ENCODE results near the gene GJC1. TPM values are rescaled to one million over a fixed set of nuclear protein-coding genes. Genes with fewer than 3 reads are reported as not detected.

The GJC1 gene
- total and polyA plus RNA-seq, 11 donors: 14.2 to 60.8 (median 24.9) TPM

- DNase-seq: no peak
- H3K27ac ChIP-seq: peak overlapping the region in 1 of 12 donors; percentile 78
- H3K36me3 ChIP-seq: peaks cover 7 to 100% (median 96%) of the 10 kb centered on the region in 9 donors
- no peaks in the 10 kb centered on the region for H3K9me3 ChIP-seq
- whole genome bisulfite sequencing, 4 donors: 86 to 91% (median 88%) methylated on average over 12 of the region's 12 CpGs
- TF ChIP-seq CTCF (IDR thresholded peaks at IDR 0.05) (no peak), POLR2A (IDR thresholded peaks at IDR 0.05) (no peak)
- no peak overlapping the region for H3K4me3 ChIP-seq
- no peaks in the 10 kb centered on the region for H3K27me3 ChIP-seq
- ATAC-seq: no peak
- peaks cover 0 to 9% (median 0%) of the 10 kb centered on the region in 12 donors for H3K4me1 ChIP-seq
- intact Hi-C loops (cut with DNase I): no loop called here
Observed at GRCh38 chr17:44863061-44863918, 33.2 kb upstream of the GJC1 start.

- intact Hi-C loops (cut with DNase I): no loop called here
- no peak for DNase-seq
- H3K27me3 ChIP-seq: no peaks in the 10 kb centered on the region
- TF ChIP-seq CTCF (IDR thresholded peaks at IDR 0.05) (no peak), POLR2A (IDR thresholded peaks at IDR 0.05) (no peak)
- 76 to 85% (median 84%) methylated on average over 5 to 9 of the region's 9 CpGs for WGBS, 4 donors
- H3K4me3 ChIP-seq: no peak overlapping the region
- H3K27ac ChIP-seq: peak overlapping the region in 1 of 12 donors; percentile 48
- H3K9me3 ChIP-seq: no peaks in the 10 kb centered on the region
- ATAC-seq: no peak
- peaks cover 0 to 3% (median 0%) of the 10 kb centered on the region in 12 donors for H3K4me1 ChIP-seq
- peaks cover 10 to 100% (median 96%) of the 10 kb centered on the region in 9 donors for H3K36me3 ChIP-seq
Observed at GRCh38 chr17:44862278-44862914, 32.3 kb upstream of the GJC1 start.

- DNase-seq (no peak), ATAC-seq (no peak)
- intact Hi-C loops (cut with DNase I): no loop called here
- H3K27me3 ChIP-seq: no peaks in the 10 kb centered on the region
- H3K4me1 ChIP-seq: no peaks in the 10 kb centered on the region
- H3K4me3 ChIP-seq: no peak overlapping the region
- no peaks in the 10 kb centered on the region for H3K9me3 ChIP-seq
- WGBS, 4 donors: 80 to 94% (median 88%) methylated on average over 5 of the region's 5 CpGs
- TF ChIP-seq CTCF (IDR thresholded peaks at IDR 0.05) (no peak), POLR2A (IDR thresholded peaks at IDR 0.05) (no peak)
- peaks cover 10 to 100% (median 99%) of the 10 kb centered on the region in 9 donors for H3K36me3 ChIP-seq
- no peak overlapping the region for H3K27ac ChIP-seq
Observed at GRCh38 chr17:44859701-44860100, 29.6 kb upstream of the GJC1 start.

- TF ChIP-seq POLR2A (IDR thresholded peaks at IDR 0.05) (no peak), CTCF (IDR thresholded peaks at IDR 0.05) (no peak)
- ATAC-seq (no peak), DNase-seq (peak in 1 of 5 donors; percentile 6)
- H3K27ac ChIP-seq: no peak overlapping the region
- no peaks in the 10 kb centered on the region for H3K9me3 ChIP-seq
- H3K36me3 ChIP-seq: peaks cover 2 to 99% (median 94%) of the 10 kb centered on the region in 9 donors
- intact Hi-C loops (cut with DNase I): no loop called here
- no peaks in the 10 kb centered on the region for H3K4me1 ChIP-seq
- no peak overlapping the region for H3K4me3 ChIP-seq
- no peaks in the 10 kb centered on the region for H3K27me3 ChIP-seq
- 93 to 96% (median 94%) methylated on average over 5 of the region's 5 CpGs for WGBS, 4 donors
Observed at GRCh38 chr17:44854192-44854591, 24.1 kb upstream of the GJC1 start.
